Mucosa of descending colon (tissue), 3 donors: ENCODE results near the gene SNAP47. TPM values are rescaled to one million over a fixed set of nuclear protein-coding genes. Genes with fewer than 3 reads are reported as not detected.

ENCODE experiments used
- ATAC-seq: fragments of 200-7000 bp; cut with Tn5 transposase; one replicate; pipeline ENCODE4 v1.9.1; 2020; ENCODE audit warnings: mild to moderate bottlenecking, moderate library complexity
- DNase-seq, 3 donors: peaks; one replicate each; pipeline ENCODE4 v3.0.0-alpha.2; 2020
- H3K36me3 ChIP-seq: fragments of 200-600 bp; one replicate; pipeline ENCODE4 v1.8.0; 2021; ENCODE audit warnings: low read depth, mild to moderate bottlenecking
- H3K4me1 ChIP-seq: fragments of 200-600 bp; one replicate; pipeline ENCODE4 v1.8.0; 2021; ENCODE audit warnings: low read depth, mild to moderate bottlenecking
- H3K4me3 ChIP-seq: fragments of 200-600 bp; one replicate; pipeline ENCODE4 v1.8.0; 2021; ENCODE audit warnings: mild to moderate bottlenecking
- H3K9me3 ChIP-seq: fragments of 200-600 bp; one replicate; pipeline ENCODE4 v1.8.0; 2021; ENCODE audit warnings: mild to moderate bottlenecking
- intact Hi-C, 2 donors: fragments of 100-400 bp; cut with DNase I in 1 of 2; cut with micrococcal nuclease in 1 of 2; formaldehyde crosslinking; loops; one replicate each; pipeline versions ENCODE4 v1.11.0 to v1.11.1; 2022; cut with DNase I, micrococcal nuclease
- total RNA-seq, 3 donors: library from RNA; stranded (reverse); fragmentation: NEBNext Ultra II Directional in 2 of 3; extraction: Animal tissue kit (Norgen Biotek cat#: 25700) in 2 of 3; gene quantifications; one replicate each; pipeline versions ENCODE4 v1.2.1 to v1.2.4, GENCODE V29; 2021 to 2023
- TF ChIP-seq, protein P1 (sequence below): fragments of 200-600 bp; IDR thresholded peaks from one replicate; pipeline ENCODE4 v1.8.0; 2022; ENCODE audit warnings: antibody characterized with exemption, mild to moderate bottlenecking
- donor health status: DM: no; HTN: no; CAD: no; lungs with moderate emphysema.
- donor health status: DM: no; HTN: no; CAD: no.
- donor health status: DM: no; HTN: yes; CAD: no.

The SNAP47 gene
- total RNA-seq, 3 donors from 2014 or later = 16.4 to 31.9 (median 27.6) TPM

- no peaks in the 10 kb centered on the region for H3K9me3 ChIP-seq
- TF ChIP-seq, protein P1, sequence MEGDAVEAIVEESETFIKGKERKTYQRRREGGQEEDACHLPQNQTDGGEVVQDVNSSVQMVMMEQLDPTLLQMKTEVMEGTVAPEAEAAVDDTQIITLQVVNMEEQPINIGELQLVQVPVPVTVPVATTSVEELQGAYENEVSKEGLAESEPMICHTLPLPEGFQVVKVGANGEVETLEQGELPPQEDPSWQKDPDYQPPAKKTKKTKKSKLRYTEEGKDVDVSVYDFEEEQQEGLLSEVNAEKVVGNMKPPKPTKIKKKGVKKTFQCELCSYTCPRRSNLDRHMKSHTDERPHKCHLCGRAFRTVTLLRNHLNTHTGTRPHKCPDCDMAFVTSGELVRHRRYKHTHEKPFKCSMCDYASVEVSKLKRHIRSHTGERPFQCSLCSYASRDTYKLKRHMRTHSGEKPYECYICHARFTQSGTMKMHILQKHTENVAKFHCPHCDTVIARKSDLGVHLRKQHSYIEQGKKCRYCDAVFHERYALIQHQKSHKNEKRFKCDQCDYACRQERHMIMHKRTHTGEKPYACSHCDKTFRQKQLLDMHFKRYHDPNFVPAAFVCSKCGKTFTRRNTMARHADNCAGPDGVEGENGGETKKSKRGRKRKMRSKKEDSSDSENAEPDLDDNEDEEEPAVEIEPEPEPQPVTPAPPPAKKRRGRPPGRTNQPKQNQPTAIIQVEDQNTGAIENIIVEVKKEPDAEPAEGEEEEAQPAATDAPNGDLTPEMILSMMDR = no peak
- DNase-seq (no peak), ATAC-seq (no peak)
- no peak overlapping the region for H3K4me3 ChIP-seq
- peaks cover 12% of the 10 kb centered on the region for H3K4me1 ChIP-seq
- no peaks in the 10 kb centered on the region for H3K36me3 ChIP-seq
- intact Hi-C loops = no loop called here
Observed at GRCh38 chr1:227738820-227739219, 3.6 kb downstream of the SNAP47 start.

- no peak for ATAC-seq
- peaks cover 5% of the 10 kb centered on the region for H3K4me1 ChIP-seq
- intact Hi-C loops = no loop called here
Observed at GRCh38 chr1:227739636-227740035, 4.4 kb downstream of the SNAP47 start.

GRCh38 chr1:227740401-227740960 is 5.2 kb downstream of the SNAP47 start:
- H3K36me3 ChIP-seq = no peaks in the 10 kb centered on the region
- no peak overlapping the region for H3K4me3 ChIP-seq
- ATAC-seq (no peak), DNase-seq (no peak)
- H3K4me1 ChIP-seq = peaks cover 8% of the 10 kb centered on the region
- intact Hi-C loops = no loop called here
- H3K9me3 ChIP-seq = no peaks in the 10 kb centered on the region
- TF ChIP-seq, protein P1 = no peak

More at GRCh38 chr1:227739636-227740035, 4.4 kb downstream of the SNAP47 start:
- Histone ChIP-seq H3K36me3 (no peaks in the 10 kb centered on the region), H3K9me3 (no peaks in the 10 kb centered on the region), H3K4me3 (no peak overlapping the region)
- no peak for DNase-seq
- TF ChIP-seq, protein P1 = no peak

GRCh38 chr1:227741166-227741870 is 6.1 kb downstream of the SNAP47 start:
- DNase-seq = no peak
- H3K4me3 ChIP-seq = no peak overlapping the region
- H3K36me3 ChIP-seq = no peaks in the 10 kb centered on the region
- H3K4me1 ChIP-seq = peaks cover 5% of the 10 kb centered on the region
- ATAC-seq = no peak
- no peaks in the 10 kb centered on the region for H3K9me3 ChIP-seq
- TF ChIP-seq, protein P1 = no peak
- intact Hi-C loops = no loop called here

DNA sequence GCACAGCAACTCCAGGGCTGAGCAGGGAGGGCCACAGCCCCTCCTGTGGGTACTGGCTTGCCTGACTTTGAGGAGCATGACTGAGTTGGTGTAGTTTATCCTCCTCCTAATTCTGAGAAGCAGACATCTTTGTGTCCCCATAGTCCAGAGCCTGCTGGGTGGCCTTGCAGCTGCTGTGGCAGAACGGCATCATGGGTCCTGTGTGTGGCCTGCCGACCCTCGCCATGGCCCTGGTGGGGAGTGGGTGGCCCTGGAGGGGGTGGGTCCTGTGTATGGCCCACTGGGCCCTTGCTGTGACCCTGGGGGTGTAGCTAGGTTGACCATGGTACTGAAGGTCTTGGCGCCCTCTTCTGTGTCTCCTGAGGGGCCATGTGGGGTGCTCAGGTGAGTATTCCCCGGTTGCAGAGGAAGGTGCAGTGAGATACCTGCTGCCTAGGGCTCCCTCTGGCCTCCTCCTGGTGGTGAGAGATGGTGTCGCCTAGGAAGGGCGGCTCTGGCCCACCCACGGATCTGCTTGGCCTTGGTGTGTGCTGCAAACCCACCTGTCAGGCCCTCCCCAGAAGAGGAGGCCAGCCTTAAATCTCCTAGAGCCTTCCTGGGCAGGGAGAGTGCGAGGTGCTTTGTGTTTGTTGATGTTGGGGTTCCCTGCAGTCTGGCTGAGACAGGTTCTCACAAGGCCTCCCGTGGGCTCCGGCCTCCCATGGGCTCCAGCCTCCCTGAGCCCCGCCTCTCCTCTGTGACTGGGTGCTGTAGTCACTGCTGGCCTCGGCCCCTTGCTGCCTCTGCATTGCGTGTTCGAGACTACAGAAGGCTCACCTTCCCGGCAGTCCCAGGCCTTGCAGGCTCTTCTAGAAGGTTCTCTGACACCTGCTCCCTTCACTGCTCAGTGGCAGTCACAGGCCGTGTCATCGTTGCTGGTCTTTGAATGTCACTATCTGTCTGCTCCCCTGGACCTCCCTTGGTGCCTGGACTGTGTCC is 7.8 kb downstream of the SNAP47 start:
- Histone ChIP-seq H3K36me3 (no peaks in the 10 kb centered on the region), H3K4me1 (peaks cover 5% of the 10 kb centered on the region), H3K4me3 (no peak overlapping the region), H3K9me3 (no peaks in the 10 kb centered on the region)
- ATAC-seq = no peak
- intact Hi-C loops = no loop called here
- TF ChIP-seq, protein P1 = no peak
- DNase-seq = no peak
